Activated CD8-positive, alpha-beta T cell treated with anti-CD3 and anti-CD28 coated beads for 36 hours (primary cell): Measurements from ENCODE around the gene EVC2. TPM values are rescaled to one million over a fixed set of nuclear protein-coding genes. Genes with fewer than 3 reads are reported as not detected.

Source experiments
- ATAC-seq: fragments of 200-7000 bp; cut with Tn5 transposase; one replicate; pipeline ENCODE4 v1.10.0; 2021; ENCODE audit warnings: mild to moderate bottlenecking, moderate library complexity
- CTCF ChIA-PET: fragments of 350-600 bp; sonication (Branson Sonifier 250); formaldehyde crosslinking; loops from one replicate; lab custom pipeline; 2021; ENCODE audit warnings: antibody characterized with exemption; lab: Charles Lee
- POLR2A ChIA-PET: fragments of 350-600 bp; sonication (Branson Sonifier 250); formaldehyde crosslinking; loops from one replicate; lab custom pipeline; 2021; ENCODE audit warnings: antibody characterized with exemption; lab: Charles Lee
- DNase-seq: peaks from one replicate; pipeline ENCODE4 v3.0.0-alpha.2; 2020
- H3K27ac Mint-ChIP-seq: one replicate; pipeline ENCODE4 v1.8.0; 2021; ENCODE audit warnings: mild to moderate bottlenecking, mixed read lengths
- H3K27me3 Mint-ChIP-seq: one replicate; pipeline ENCODE4 v1.8.0; 2021; ENCODE audit warnings: mixed read lengths
- H3K36me3 Mint-ChIP-seq: one replicate; pipeline ENCODE4 v1.8.0; 2021; ENCODE audit warnings: low read depth, mixed read lengths
- H3K4me1 Mint-ChIP-seq: one replicate; pipeline ENCODE4 v1.8.0; 2021; ENCODE audit warnings: low read depth, mixed read lengths
- H3K4me3 Mint-ChIP-seq: one replicate; pipeline ENCODE4 v1.8.0; 2021; ENCODE audit warnings: mild to moderate bottlenecking, moderate library complexity, mixed read lengths
- H3K9me3 Mint-ChIP-seq: one replicate; pipeline ENCODE4 v1.8.0; 2021; ENCODE audit warnings: mixed read lengths
- intact Hi-C: fragments of 100-400 bp; cut with micrococcal nuclease; formaldehyde crosslinking; loops from one replicate; pipeline ENCODE4 v1.10.0; 2022
- total RNA-seq, 2 experiments: library from RNA; stranded (reverse); gene quantifications; one replicate each; pipeline ENCODE4 v1.2.3, GENCODE V29; 2021
- TF ChIP-seq, protein P1 (sequence below): fragments of 200-600 bp; IDR thresholded peaks from one replicate; pipeline ENCODE4 v1.8.0; 2022; ENCODE audit warnings: antibody characterized with exemption, mild to moderate bottlenecking

Gene EVC2
- total RNA-seq, 2 experiments from 2014 or later, result 0.83 to 1.3 TPM

GRCh38 chr4:5575941-5576340 is 132.4 kb downstream of the EVC2 start:
- TF ChIP-seq, protein P1, sequence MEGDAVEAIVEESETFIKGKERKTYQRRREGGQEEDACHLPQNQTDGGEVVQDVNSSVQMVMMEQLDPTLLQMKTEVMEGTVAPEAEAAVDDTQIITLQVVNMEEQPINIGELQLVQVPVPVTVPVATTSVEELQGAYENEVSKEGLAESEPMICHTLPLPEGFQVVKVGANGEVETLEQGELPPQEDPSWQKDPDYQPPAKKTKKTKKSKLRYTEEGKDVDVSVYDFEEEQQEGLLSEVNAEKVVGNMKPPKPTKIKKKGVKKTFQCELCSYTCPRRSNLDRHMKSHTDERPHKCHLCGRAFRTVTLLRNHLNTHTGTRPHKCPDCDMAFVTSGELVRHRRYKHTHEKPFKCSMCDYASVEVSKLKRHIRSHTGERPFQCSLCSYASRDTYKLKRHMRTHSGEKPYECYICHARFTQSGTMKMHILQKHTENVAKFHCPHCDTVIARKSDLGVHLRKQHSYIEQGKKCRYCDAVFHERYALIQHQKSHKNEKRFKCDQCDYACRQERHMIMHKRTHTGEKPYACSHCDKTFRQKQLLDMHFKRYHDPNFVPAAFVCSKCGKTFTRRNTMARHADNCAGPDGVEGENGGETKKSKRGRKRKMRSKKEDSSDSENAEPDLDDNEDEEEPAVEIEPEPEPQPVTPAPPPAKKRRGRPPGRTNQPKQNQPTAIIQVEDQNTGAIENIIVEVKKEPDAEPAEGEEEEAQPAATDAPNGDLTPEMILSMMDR, result no peak
- intact Hi-C loops, result no loop called here
- Mint-ChIP-seq H3K27ac (no peak overlapping the region), H3K9me3 (no peaks in the 10 kb centered on the region), H3K4me1 (no peaks in the 10 kb centered on the region), H3K27me3 (no peaks in the 10 kb centered on the region), H3K4me3 (no peak overlapping the region), H3K36me3 (no peaks in the 10 kb centered on the region)
- ChIA-PET CTCF (no interaction called here), POLR2A (interaction anchor here (1.4 kb wide), 1 partner anchor 10 kb away, joined by 5 read pairs; no protein-coding TSS in a partner anchor)
- DNase-seq, result no peak
- ATAC-seq, result no peak

DNA sequence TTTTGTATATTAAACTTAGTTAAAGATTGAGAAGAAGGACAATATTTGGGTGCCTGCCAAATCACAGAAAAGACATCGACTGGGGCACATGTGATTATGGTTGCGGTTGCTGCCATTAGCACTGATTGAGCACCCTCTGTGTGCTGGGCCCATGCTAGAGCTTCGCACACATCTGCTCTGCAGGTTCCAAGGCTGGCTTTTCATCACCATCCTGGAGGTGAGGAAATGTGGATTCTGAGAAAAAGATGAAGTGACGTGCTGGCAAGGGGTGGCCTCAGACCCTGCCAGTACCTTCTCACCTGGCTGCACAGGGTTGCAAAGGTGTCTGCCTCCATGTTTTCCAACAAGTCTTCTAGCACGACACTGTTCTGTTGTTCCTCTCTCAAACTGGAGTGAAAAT is 134.0 kb downstream of the EVC2 start:
- Mint-ChIP-seq H3K9me3 (no peaks in the 10 kb centered on the region), H3K27me3 (no peaks in the 10 kb centered on the region), H3K4me3 (no peak overlapping the region), H3K27ac (no peak overlapping the region), H3K36me3 (no peaks in the 10 kb centered on the region), H3K4me1 (no peaks in the 10 kb centered on the region)
- DNase-seq, result no peak
- TF ChIP-seq, protein P1, result no peak
- ATAC-seq, result no peak
- intact Hi-C loops, result no loop called here
- CTCF ChIA-PET, result no interaction called here
- POLR2A ChIA-PET, result no interaction called here

- intact Hi-C loops, result no loop called here
- POLR2A ChIA-PET, result no interaction called here
- no peaks in the 10 kb centered on the region for H3K27me3 Mint-ChIP-seq
- no peaks in the 10 kb centered on the region for H3K36me3 Mint-ChIP-seq
- TF ChIP-seq, protein P1, result no peak
- no peaks in the 10 kb centered on the region for H3K9me3 Mint-ChIP-seq
- H3K4me3 Mint-ChIP-seq, result no peak overlapping the region
- no peaks in the 10 kb centered on the region for H3K4me1 Mint-ChIP-seq
- DNase-seq (no peak), ATAC-seq (no peak)
- no peak overlapping the region for H3K27ac Mint-ChIP-seq
- CTCF ChIA-PET, result no interaction called here
Observed at GRCh38 chr4:5573965-5574364, 134.4 kb downstream of the EVC2 start.

DNA sequence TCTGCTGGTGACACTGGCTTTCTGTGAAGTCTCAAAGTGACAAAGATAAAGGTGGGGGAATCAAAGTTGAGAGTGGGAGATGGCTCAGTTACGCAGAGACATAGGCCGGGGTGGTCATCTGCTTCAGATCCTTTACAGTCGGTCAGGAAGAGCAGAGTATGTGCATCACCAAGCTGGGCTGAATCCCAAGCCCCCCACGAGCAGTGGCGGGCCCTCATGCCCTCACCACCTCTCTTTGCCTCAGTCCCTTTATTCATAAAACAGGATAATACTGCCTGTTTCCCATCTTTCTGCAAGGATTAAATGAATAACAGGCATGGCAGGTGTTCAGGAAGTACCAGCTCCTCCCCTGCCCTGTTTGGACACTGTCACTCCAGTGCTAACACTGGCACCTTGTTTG is 135.6 kb downstream of the EVC2 start:
- Mint-ChIP-seq H3K9me3 (no peaks in the 10 kb centered on the region), H3K4me3 (no peak overlapping the region), H3K27ac (no peak overlapping the region), H3K36me3 (no peaks in the 10 kb centered on the region), H3K27me3 (no peaks in the 10 kb centered on the region), H3K4me1 (no peaks in the 10 kb centered on the region)
- intact Hi-C loops, result no loop called here
- TF ChIP-seq, protein P1, result no peak
- ATAC-seq (no peak), DNase-seq (no peak)
- ChIA-PET CTCF (no interaction called here), POLR2A (no interaction called here)

DNA sequence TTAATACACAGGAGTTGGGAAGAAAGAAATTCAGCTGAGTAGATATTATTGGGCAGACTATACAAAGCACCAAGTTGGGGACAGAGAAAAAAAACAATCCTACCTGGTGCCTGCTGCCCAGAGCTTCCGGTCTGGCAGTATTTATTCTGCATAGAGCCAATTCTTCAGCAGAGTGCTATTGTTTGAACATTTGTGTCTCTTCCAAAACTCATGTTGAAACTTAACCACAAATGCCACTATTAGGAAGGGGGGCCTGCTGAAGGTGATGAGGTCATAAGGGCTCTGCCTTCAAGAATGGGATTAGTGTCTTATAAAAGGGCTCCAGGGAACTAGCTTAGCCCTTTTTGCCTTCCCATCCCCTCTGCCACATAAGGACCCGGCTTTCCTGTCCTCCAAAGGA is 136.2 kb downstream of the EVC2 start:
- no peaks in the 10 kb centered on the region for H3K9me3 Mint-ChIP-seq
- H3K4me1 Mint-ChIP-seq, result no peaks in the 10 kb centered on the region
- ATAC-seq (no peak), DNase-seq (no peak)
- no peaks in the 10 kb centered on the region for H3K36me3 Mint-ChIP-seq
- CTCF ChIA-PET, result no interaction called here
- no peak overlapping the region for H3K27ac Mint-ChIP-seq
- no peak overlapping the region for H3K4me3 Mint-ChIP-seq
- no peaks in the 10 kb centered on the region for H3K27me3 Mint-ChIP-seq
- TF ChIP-seq, protein P1, result no peak
- POLR2A ChIA-PET, result no interaction called here
- intact Hi-C loops, result no loop called here
